ENCODE measurements around the gene CCSER1. TPM values are rescaled to one million over a fixed set of nuclear protein-coding genes. Genes with fewer than 3 reads are reported as not detected.
"Not testable (repeated sequence)": the region's sequence is repeated elsewhere in the genome, so short reads cannot be mapped to it uniquely, and the experiment has no call there.

CCSER1 gene
- total and polyA plus RNA-seq, 4 donors = 3.5 to 66.1 (median 14.5) TPM

DNA sequence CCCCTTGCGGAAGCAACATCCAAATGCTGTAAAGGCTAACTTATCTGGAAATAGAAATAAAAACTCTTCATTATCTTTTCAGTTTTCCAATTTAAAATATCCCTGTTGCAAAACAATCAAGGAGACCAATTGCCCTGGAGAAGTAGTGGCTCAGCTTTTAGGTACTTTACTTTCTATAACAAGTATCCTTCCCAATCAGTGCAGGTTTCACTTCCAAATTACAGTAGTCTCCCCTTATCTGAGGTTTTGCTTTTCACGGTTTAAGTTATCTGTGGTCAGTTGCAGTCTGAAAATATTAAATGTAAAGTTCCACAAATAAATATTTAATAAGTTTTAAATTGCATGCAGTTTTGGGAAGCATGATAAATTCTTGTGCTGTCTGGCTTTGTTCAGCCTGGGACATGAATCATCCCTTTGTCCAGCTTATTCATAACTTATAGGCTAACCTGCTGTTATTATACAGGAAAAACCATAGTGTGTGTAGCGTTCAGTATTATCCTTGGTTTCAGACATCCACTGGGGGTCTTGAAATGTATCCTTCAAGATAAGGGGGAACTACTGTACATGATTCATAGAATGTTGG is 1203.5 kb downstream of the CCSER1 start:
- 90% methylated on average over 2 of the region's 3 CpGs for WGBS (ENCODE audit: insufficient coverage)
- H3K4me1 ChIP-seq (ENCODE audit: control insufficient read depth, insufficient read depth, low read length) = no peaks in the 10 kb centered on the region
- peaks cover 6% of the 10 kb centered on the region for H3K9me3 ChIP-seq (ENCODE audit: control insufficient read depth, insufficient read depth, low read length)
- DNase-seq (ENCODE audit: low read depth in 4 of 6, low spot score in 6 of 6) = no peak
- H3K4me3 ChIP-seq (ENCODE audit: low read depth, low read length) = no peak overlapping the region
- no peaks in the 10 kb centered on the region for H3K27me3 ChIP-seq (ENCODE audit: control insufficient read depth, insufficient read depth, low read length)
- no peak overlapping the region for H3K27ac ChIP-seq (ENCODE audit: low read depth, low read length)
- no peaks in the 10 kb centered on the region for H3K36me3 ChIP-seq (ENCODE audit: control insufficient read depth, insufficient read depth, low read length)

DNA sequence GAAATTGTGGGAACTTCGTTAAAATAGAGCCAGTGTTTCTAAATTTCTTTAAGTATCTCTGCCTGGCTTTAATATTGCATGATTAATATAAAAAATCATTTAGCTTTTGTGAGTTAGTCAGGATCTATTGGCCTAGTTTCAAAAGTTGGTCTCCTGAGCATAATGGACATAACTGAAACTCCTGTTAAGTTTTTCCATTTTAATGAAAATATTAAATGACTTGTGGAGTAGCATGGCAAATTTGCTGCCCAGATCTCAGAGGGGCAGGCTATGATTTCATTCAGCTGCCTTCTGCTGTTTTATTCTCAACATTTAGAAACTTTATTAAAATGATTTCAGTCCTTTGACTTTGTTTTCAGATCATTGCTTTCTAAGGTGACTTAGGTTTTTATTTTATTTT is 1213.6 kb downstream of the CCSER1 start:
- peak in 2 of 6 donors; percentile 5 to 58 for DNase-seq (ENCODE audit: low read depth in 4 of 6, low spot score in 6 of 6)
- no CpG with 5 or more reads among the region's 1 CpG for WGBS (ENCODE audit: insufficient coverage)
- Histone ChIP-seq H3K4me3 (ENCODE audit: low read depth, low read length) (no peak overlapping the region), H3K27ac (ENCODE audit: low read depth, low read length) (no peak overlapping the region), H3K4me1 (ENCODE audit: control insufficient read depth, insufficient read depth, low read length) (no peaks in the 10 kb centered on the region), H3K27me3 (ENCODE audit: control insufficient read depth, insufficient read depth, low read length) (no peaks in the 10 kb centered on the region), H3K9me3 (ENCODE audit: control insufficient read depth, insufficient read depth, low read length) (no peaks in the 10 kb centered on the region), H3K36me3 (ENCODE audit: control insufficient read depth, insufficient read depth, low read length) (no peaks in the 10 kb centered on the region)

DNA sequence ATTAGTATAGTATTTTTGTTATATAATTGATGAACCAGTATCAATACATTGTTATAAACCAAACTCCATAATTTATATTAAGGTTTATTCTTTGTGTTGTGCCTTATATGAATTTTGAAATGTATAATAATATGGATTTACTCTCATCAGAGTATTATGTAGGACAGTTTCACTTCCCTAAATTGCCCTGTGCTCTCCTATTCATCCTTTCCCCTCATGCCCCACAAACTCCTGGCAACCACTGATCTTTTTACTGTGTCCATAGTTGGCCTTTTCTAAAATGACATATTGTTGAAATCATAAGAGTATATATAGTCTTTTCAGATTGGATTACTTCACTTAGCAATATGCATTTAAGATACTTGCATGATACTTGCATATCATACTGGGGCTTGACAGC is 1218.4 kb downstream of the CCSER1 start:
- no peaks in the 10 kb centered on the region for H3K36me3 ChIP-seq (ENCODE audit: control insufficient read depth, insufficient read depth, low read length)
- H3K4me3 ChIP-seq (ENCODE audit: low read depth, low read length) = no peak overlapping the region
- H3K27me3 ChIP-seq (ENCODE audit: control insufficient read depth, insufficient read depth, low read length) = no peaks in the 10 kb centered on the region
- H3K9me3 ChIP-seq (ENCODE audit: control insufficient read depth, insufficient read depth, low read length) = no peaks in the 10 kb centered on the region
- no peaks in the 10 kb centered on the region for H3K4me1 ChIP-seq (ENCODE audit: control insufficient read depth, insufficient read depth, low read length)
- no peak overlapping the region for H3K27ac ChIP-seq (ENCODE audit: low read depth, low read length)
- DNase-seq (ENCODE audit: low read depth in 4 of 6, low spot score in 6 of 6) = no peak

DNA sequence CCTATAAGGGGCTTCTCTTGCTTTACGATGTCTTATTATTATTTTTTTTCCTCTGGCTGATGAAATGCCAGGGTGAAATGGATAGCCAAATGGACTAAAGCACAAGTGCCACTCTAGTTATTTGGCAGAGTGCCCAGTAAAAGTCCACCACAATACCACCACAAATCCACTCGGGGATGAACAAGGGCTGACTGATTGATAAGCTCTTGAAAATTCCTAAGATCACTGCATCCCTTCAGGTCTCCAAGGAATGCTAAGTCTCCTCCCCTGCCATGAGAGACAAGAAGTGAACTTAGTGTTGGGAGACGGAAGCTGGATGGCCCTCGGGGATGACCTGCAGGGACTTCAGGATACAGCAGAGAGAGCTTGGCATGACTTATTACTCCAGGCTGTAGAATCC is 1229.3 kb downstream of the CCSER1 start:
- WGBS (ENCODE audit: insufficient coverage) = no CpG with 5 or more reads among the region's 4 CpGs
- not testable (repeated sequence) for H3K36me3 ChIP-seq (ENCODE audit: control insufficient read depth, insufficient read depth, low read length); H3K4me1 ChIP-seq (ENCODE audit: control insufficient read depth, insufficient read depth, low read length); H3K9me3 ChIP-seq (ENCODE audit: control insufficient read depth, insufficient read depth, low read length); DNase-seq (ENCODE audit: low read depth in 4 of 6, low spot score in 6 of 6); H3K4me3 ChIP-seq (ENCODE audit: low read depth, low read length); H3K27me3 ChIP-seq (ENCODE audit: control insufficient read depth, insufficient read depth, low read length); H3K27ac ChIP-seq (ENCODE audit: low read depth, low read length)

DNA sequence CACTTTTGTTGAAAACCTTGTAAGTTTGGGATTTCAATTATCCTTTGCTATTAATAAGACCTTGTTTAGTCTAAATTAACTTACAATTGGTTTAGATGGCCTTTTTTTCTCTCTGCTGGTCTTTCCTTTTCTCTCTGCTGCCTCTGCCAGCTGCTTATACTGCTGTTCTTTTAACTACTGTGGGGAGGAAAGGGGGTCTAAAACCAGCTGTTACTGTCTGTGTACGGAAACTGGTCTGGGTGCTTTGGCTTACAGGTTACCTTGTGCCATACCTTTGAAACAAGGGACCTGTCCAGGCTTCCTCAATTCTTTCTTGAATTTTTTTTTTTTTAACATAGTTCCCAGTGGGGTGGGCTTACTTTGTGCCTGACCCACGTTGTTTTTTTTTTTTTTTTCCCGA is 1230.8 kb downstream of the CCSER1 start:
- H3K4me3 ChIP-seq (ENCODE audit: low read depth, low read length); H3K27me3 ChIP-seq (ENCODE audit: control insufficient read depth, insufficient read depth, low read length); H3K27ac ChIP-seq (ENCODE audit: low read depth, low read length); DNase-seq (ENCODE audit: low read depth in 4 of 6, low spot score in 6 of 6); H3K4me1 ChIP-seq (ENCODE audit: control insufficient read depth, insufficient read depth, low read length); H3K9me3 ChIP-seq (ENCODE audit: control insufficient read depth, insufficient read depth, low read length); H3K36me3 ChIP-seq (ENCODE audit: control insufficient read depth, insufficient read depth, low read length): not testable (repeated sequence)
- WGBS (ENCODE audit: insufficient coverage) = 33% methylated on average over 1 of the region's 3 CpGs

DNA sequence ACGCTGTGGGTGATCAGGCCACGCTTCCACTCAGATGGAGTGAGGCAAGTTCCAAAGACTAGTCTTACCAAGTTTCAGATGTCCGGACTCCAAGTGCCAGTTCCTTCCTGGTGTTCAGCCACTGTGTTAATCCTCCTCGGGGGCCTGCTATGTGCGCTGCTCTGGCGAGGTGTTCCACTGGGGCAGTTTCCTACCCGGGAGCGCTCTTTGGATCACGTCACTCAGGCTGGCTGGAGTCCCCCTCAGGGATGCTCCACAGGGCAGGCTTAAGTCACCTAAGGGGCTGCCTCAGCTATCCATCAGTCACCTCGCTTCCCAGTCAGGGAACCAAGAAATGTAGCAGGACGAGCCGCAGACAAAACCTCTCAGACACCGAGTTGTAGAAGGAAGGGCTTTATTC is 1231.4 kb downstream of the CCSER1 start:
- not testable (repeated sequence) for DNase-seq (ENCODE audit: low read depth in 4 of 6, low spot score in 6 of 6); H3K9me3 ChIP-seq (ENCODE audit: control insufficient read depth, insufficient read depth, low read length); H3K4me1 ChIP-seq (ENCODE audit: control insufficient read depth, insufficient read depth, low read length); H3K27ac ChIP-seq (ENCODE audit: low read depth, low read length); H3K36me3 ChIP-seq (ENCODE audit: control insufficient read depth, insufficient read depth, low read length); H3K27me3 ChIP-seq (ENCODE audit: control insufficient read depth, insufficient read depth, low read length); H3K4me3 ChIP-seq (ENCODE audit: low read depth, low read length)
- WGBS (ENCODE audit: insufficient coverage) = 97% methylated on average over 9 of the region's 13 CpGs

DNA sequence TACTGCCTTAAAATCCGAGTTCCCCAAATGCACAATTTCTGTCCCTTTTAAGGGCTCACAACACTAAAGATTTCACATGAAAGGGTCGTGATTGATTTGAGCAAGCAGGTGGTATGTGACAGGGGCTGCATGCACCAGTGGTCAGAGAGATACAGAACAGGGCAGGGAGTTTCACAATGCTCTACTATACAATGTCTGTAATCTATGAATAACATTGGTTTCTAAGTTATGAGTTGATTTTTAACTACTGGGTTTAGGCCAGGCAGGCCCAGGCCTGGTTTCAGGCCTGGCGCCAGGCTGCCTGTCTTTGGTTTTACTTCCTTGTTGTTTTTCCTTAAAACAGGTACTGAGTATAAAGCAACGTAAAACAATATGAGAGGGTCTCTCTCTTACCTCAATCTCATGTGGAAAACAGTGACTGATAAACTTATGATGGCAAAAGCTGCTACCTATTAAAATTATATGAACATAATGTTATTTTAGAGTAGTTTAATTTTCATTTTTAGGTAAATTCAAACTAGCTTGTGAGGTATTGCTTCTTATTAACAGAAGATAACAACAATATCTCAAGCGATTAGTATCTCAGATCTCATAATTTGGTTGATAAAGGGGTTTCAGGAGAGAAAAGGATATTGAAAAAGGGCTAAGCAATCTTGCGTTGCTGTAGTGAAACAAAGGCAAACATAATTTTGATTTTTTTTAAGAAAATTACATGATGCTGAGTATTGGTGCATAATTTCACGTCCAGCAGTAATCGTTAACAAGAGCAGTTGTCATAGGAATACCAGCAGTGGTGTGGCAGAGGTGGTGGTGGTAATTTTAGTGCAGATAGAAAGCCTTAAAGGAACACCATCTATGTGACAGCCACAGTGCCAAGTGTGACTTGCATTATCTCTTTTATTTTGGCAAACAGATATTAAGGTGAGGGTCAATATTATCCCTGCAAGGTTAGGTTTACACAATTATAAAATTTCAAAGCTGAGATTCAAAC is 1232.1 kb downstream of the CCSER1 start:
- no peaks in the 10 kb centered on the region for H3K36me3 ChIP-seq (ENCODE audit: control insufficient read depth, insufficient read depth, low read length)
- 100% methylated on average over 3 of the region's 8 CpGs for WGBS (ENCODE audit: insufficient coverage)
- H3K4me1 ChIP-seq (ENCODE audit: control insufficient read depth, insufficient read depth, low read length) = no peaks in the 10 kb centered on the region
- H3K4me3 ChIP-seq (ENCODE audit: low read depth, low read length) = no peak overlapping the region
- DNase-seq (ENCODE audit: low read depth in 4 of 6, low spot score in 6 of 6) = no peak
- H3K9me3 ChIP-seq (ENCODE audit: control insufficient read depth, insufficient read depth, low read length) = no peaks in the 10 kb centered on the region
- H3K27ac ChIP-seq (ENCODE audit: low read depth, low read length) = no peak overlapping the region
- no peaks in the 10 kb centered on the region for H3K27me3 ChIP-seq (ENCODE audit: control insufficient read depth, insufficient read depth, low read length)

DNA sequence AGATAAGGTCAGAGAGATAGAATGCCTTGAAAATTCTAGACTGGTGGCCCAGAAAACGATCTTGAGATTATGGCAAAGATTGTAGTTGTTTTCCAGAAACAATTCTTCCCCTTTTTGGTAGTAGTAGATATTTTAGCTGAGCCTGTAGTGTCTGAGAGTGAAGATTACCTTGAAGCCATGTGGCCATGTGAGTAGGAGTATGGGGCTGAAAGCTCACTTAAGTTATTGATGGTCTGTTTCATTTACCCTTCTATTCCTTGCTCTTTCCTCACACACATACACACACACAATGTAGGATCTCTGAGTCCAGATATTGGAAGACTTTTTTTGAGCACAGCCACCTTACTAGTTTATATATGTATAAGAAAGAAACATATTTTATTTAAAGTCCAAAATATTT is 1234.9 kb downstream of the CCSER1 start:
- no peaks in the 10 kb centered on the region for H3K9me3 ChIP-seq (ENCODE audit: control insufficient read depth, insufficient read depth, low read length)
- DNase-seq (ENCODE audit: low read depth in 4 of 6, low spot score in 6 of 6) = no peak
- 100% methylated on average over 1 of the region's 1 CpG for WGBS (ENCODE audit: insufficient coverage)
- no peaks in the 10 kb centered on the region for H3K36me3 ChIP-seq (ENCODE audit: control insufficient read depth, insufficient read depth, low read length)
- no peaks in the 10 kb centered on the region for H3K4me1 ChIP-seq (ENCODE audit: control insufficient read depth, insufficient read depth, low read length)
- no peak overlapping the region for H3K4me3 ChIP-seq (ENCODE audit: low read depth, low read length)
- no peaks in the 10 kb centered on the region for H3K27me3 ChIP-seq (ENCODE audit: control insufficient read depth, insufficient read depth, low read length)
- no peak overlapping the region for H3K27ac ChIP-seq (ENCODE audit: low read depth, low read length)

DNA sequence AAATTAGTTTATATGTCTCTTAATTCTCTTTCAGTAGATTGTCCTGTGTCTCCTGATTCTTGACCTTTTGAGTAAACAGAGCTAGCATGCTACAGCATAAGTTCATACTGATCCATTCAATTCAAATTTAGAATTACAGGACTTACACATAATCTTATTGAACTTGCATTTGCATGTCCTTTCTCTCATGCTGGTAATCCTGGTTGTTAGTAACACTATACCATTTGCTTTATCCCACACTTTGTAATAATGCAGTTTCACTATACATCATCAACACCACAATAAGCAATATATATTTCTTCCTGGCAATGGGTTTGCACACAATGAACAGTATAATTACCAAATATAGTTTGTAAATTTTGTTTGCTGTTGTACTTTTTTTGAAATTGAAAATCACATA is 1239.4 kb downstream of the CCSER1 start:
- no peak overlapping the region for H3K27ac ChIP-seq (ENCODE audit: low read depth, low read length)
- no peaks in the 10 kb centered on the region for H3K9me3 ChIP-seq (ENCODE audit: control insufficient read depth, insufficient read depth, low read length)
- H3K4me3 ChIP-seq (ENCODE audit: low read depth, low read length) = no peak overlapping the region
- DNase-seq (ENCODE audit: low read depth in 4 of 6, low spot score in 6 of 6) = no peak
- H3K27me3 ChIP-seq (ENCODE audit: control insufficient read depth, insufficient read depth, low read length) = no peaks in the 10 kb centered on the region
- H3K4me1 ChIP-seq (ENCODE audit: control insufficient read depth, insufficient read depth, low read length) = no peaks in the 10 kb centered on the region
- no peaks in the 10 kb centered on the region for H3K36me3 ChIP-seq (ENCODE audit: control insufficient read depth, insufficient read depth, low read length)

DNA sequence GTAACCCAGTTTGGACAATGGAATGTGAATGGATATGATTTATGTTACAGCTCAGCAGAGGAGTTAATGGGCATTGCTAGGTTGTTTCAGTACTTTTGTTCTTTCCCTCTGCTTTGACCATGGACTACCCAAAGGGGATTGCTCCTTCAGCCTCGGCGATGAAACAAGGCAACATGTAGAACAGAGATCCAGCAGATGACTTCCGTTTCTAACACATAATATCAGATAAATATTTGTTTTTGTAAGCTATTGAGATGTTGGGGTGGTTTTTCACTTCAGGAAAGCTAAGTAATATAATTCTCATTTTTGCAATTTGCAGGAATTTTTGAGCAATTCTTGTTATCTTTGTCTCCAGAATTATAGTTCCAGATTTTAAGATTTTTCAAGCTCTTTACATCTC is 1241.9 kb downstream of the CCSER1 start:
- H3K27ac ChIP-seq (ENCODE audit: low read depth, low read length) = no peak overlapping the region
- no peaks in the 10 kb centered on the region for H3K9me3 ChIP-seq (ENCODE audit: control insufficient read depth, insufficient read depth, low read length)
- H3K36me3 ChIP-seq (ENCODE audit: control insufficient read depth, insufficient read depth, low read length) = no peaks in the 10 kb centered on the region
- DNase-seq (ENCODE audit: low read depth in 4 of 6, low spot score in 6 of 6) = no peak
- WGBS (ENCODE audit: insufficient coverage) = no CpG with 5 or more reads among the region's 3 CpGs
- no peaks in the 10 kb centered on the region for H3K27me3 ChIP-seq (ENCODE audit: control insufficient read depth, insufficient read depth, low read length)
- H3K4me3 ChIP-seq (ENCODE audit: low read depth, low read length) = no peak overlapping the region
- no peaks in the 10 kb centered on the region for H3K4me1 ChIP-seq (ENCODE audit: control insufficient read depth, insufficient read depth, low read length)

Measured in spinal cord (tissue), 10 donors.